Keratinocyte (primary cell): ENCODE measurements around the gene COTL1. TPM values are rescaled to one million over a fixed set of nuclear protein-coding genes. Genes with fewer than 3 reads are reported as not detected.

Source experiments
- DNase-seq: peaks from one replicate; pipeline ENCODE4 v3.0.0-alpha.2; 2011; ENCODE audit warnings: low read depth, missing footprints, low spot score
- FAIRE-seq: peaks from 2 replicates; lab custom pipeline; 2011; peaks lifted over from hg19 to GRCh38; lab: Jason Lieb, UNC
- H2AFZ ChIP-seq: 2 replicates; pipeline ENCODE4 v1.6.0; 2012; ENCODE audit warnings: low read length, control low read depth, inconsistent platforms; ENCODE audit not compliant: control insufficient read depth
- H3K27ac ChIP-seq: 2 replicates; pipeline ENCODE4 v1.5.1; 2011; ENCODE audit warnings: low read length; ENCODE audit not compliant: control insufficient read depth, insufficient read depth
- H3K27me3 ChIP-seq: 3 replicates; pipeline ENCODE4 v1.6.0; 2011; ENCODE audit warnings: low read length; ENCODE audit not compliant: control insufficient read depth, insufficient read depth; ENCODE audit errors: extremely low read depth
- H3K36me3 ChIP-seq, 2 experiments: 2 replicates in 1 of 2; 3 replicates in 1 of 2; pipeline ENCODE4 v1.5.1; 2011; ENCODE audit warnings: low read length in 2 of 2, mild to moderate bottlenecking in 1 of 2; ENCODE audit not compliant: control insufficient read depth in 2 of 2, insufficient read depth in 2 of 2; ENCODE audit errors: extremely low read depth in 1 of 2
- H3K4me1 ChIP-seq: 3 replicates; pipeline ENCODE4 v1.5.1; 2011; ENCODE audit warnings: low read length; ENCODE audit not compliant: control insufficient read depth, insufficient read depth; ENCODE audit errors: extremely low read depth
- H3K4me2 ChIP-seq: 3 replicates; pipeline ENCODE4 v1.6.0; 2011; ENCODE audit warnings: low read depth, low read length; ENCODE audit not compliant: control insufficient read depth, insufficient read depth; ENCODE audit errors: extremely low read depth
- H3K4me3 ChIP-seq, 3 experiments: fragments of 200-600 bp in 1 of 3; sonication (generic) in 1 of 3; 2 replicates in 2 of 3; 3 replicates in 1 of 3; pipeline ENCODE4 v1.5.1; 2011 to 2016; ENCODE audit warnings: low read length in 3 of 3, mild to moderate bottlenecking in 3 of 3, control low read depth in 2 of 3, inconsistent platforms in 1 of 3, low read depth in 1 of 3, mixed read lengths in 1 of 3, mixed run types in 1 of 3, moderate library complexity in 1 of 3; ENCODE audit not compliant: control insufficient read depth in 2 of 3, insufficient read depth in 2 of 3; ENCODE audit errors: extremely low read depth in 1 of 3
- H3K79me2 ChIP-seq: 2 replicates; pipeline ENCODE4 v1.6.0; 2012; ENCODE audit warnings: low read length; ENCODE audit not compliant: control insufficient read depth, insufficient read depth
- H3K9ac ChIP-seq: 3 replicates; pipeline ENCODE4 v1.6.0; 2011; ENCODE audit warnings: low read length; ENCODE audit not compliant: control insufficient read depth, insufficient read depth; ENCODE audit errors: extremely low read depth
- H3K9me1 ChIP-seq: 3 replicates; pipeline ENCODE4 v1.6.0; 2011; ENCODE audit warnings: low read length; ENCODE audit not compliant: control insufficient read depth, insufficient read depth; ENCODE audit errors: extremely low read depth
- H3K9me3 ChIP-seq: 2 replicates; pipeline ENCODE4 v1.5.1; 2012; ENCODE audit warnings: low read depth, low read length; ENCODE audit not compliant: control insufficient read depth
- H4K20me1 ChIP-seq: 3 replicates; pipeline ENCODE4 v1.6.0; 2011; ENCODE audit warnings: low read length; ENCODE audit not compliant: control insufficient read depth, insufficient read depth; ENCODE audit errors: extremely low read depth
- EZH2 ChIP-seq: IDR thresholded peaks from one replicate; pipeline ENCODE4 v1.6.1; 2012; ENCODE audit warnings: inconsistent platforms, mild to moderate bottlenecking, low read length, moderate library complexity
- dilution Hi-C: fragments of 300-500 bp; cut with MboI; formaldehyde crosslinking; loops from one replicate; pipeline ENCODE4 v1.7.0; 2020; ENCODE audit warnings: low sequenced_read_pairs; ENCODE audit not compliant: extremely low pct_ligation_motif_present
- polyA plus RNA-seq, 5 experiments: library from polyadenylated mRNA; depleted of rRNA in 3 of 5; stranded (reverse) in 3 of 5; stranded (forward) in 1 of 5; unstranded in 1 of 5; fragments of >200 nt; gene quantifications; 1 replicate in 1 of 5; 2 replicates in 3 of 5; 3 replicates in 1 of 5; pipeline versions ENCODE4 v1.2.1 to v1.2.3, GENCODE V29; 2011 to 2012; ENCODE audit warnings: missing spikeins in 2 of 5, low read depth in 1 of 5, low replicate concordance in 1 of 5
- TF ChIP-seq, protein P1 (sequence below), 3 experiments: IDR thresholded peaks in 1 of 3; conservative IDR thresholded peaks in 1 of 3; optimal IDR thresholded peaks in 1 of 3; 2 replicates in 2 of 3; 3 replicates in 1 of 3; pipeline versions ENCODE3 to v1.5.1; 2011; ENCODE audit warnings: low read length in 3 of 3, mild to moderate bottlenecking in 3 of 3, moderate library complexity in 2 of 3, control low read depth in 1 of 3, inconsistent platforms in 1 of 3; ENCODE audit not compliant: insufficient read depth in 2 of 3; ENCODE audit errors: extremely low read depth in 1 of 3

Gene COTL1
- polyA plus RNA-seq, 1 donor (not counting 4 experiments of a cell fraction or from before 2014, with no cell fraction given) = 116 TPM

DNA sequence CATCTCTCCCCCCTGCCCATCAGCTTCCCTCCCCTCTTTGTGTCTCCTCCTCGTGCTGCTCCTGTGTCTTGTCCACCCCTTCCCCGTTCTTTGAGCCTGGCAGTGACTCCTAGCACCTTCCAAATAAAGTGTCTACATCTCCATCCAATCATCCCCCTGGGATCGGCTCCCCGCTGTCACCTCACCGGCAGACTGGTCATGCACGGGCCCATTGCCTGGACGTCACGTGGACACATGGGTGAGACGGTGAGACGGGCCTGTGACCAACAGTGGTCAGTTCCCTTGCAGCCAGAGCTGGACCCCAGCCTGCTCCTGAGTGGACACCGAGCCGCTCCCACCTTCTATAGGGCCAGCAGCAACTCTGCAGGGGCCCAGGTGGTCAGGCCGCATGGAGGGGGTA lies 46.4 kb downstream of the COTL1 start:
- H3K79me2 ChIP-seq = peaks cover 66% of the 10 kb centered on the region
- H3K27ac ChIP-seq = no peak overlapping the region
- peaks cover 8% of the 10 kb centered on the region for H4K20me1 ChIP-seq

DNA sequence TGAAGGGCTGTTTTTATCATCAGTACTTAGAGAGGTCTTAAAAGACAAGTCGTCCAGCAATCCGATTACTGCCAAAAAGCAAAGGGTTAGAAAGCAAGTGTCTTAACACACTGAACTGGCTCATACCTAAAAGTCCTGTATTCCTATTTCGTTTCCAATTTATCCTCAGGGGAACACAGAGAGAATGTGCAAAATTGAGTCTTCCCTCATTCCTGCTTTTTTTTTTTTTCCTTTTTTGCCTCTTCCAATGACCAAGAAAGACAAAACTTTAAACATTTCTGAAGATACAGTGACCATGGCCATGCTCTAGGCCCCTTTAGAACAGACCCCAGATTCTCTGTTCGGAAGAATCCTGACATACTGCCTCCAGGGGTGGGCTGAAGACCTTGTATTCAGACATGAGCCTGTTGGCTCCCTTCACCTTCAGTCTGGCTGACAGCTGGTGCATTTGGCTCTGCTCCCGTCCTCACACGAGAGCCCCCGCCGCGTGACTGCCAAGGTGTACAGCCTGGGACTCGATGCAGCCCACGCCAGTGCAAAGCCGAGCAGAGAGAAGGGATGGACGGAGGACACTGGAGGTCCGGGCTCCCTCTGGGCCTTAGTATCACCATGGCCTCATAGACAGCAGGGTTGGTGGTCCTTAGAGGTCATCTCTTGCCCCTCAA lies 47.0 kb downstream of the COTL1 start:
- Histone ChIP-seq H3K9me1 (no peaks in the 10 kb centered on the region), H3K27me3 (no peaks in the 10 kb centered on the region), H3K4me1 (no peaks in the 10 kb centered on the region), H3K27ac (no peak overlapping the region), H3K9me3 (peaks cover 2% of the 10 kb centered on the region), H3K79me2 (peaks cover 64% of the 10 kb centered on the region), H3K4me3 (no peak overlapping the region), H2AFZ (no peak overlapping the region), H3K36me3 (peaks cover 19 to 39% of the 10 kb centered on the region in 2 experiments), H3K9ac (no peak overlapping the region), H4K20me1 (peaks cover 8% of the 10 kb centered on the region), H3K4me2 (no peak overlapping the region)
- dilution Hi-C loops = no loop called here
- TF ChIP-seq, protein P1, sequence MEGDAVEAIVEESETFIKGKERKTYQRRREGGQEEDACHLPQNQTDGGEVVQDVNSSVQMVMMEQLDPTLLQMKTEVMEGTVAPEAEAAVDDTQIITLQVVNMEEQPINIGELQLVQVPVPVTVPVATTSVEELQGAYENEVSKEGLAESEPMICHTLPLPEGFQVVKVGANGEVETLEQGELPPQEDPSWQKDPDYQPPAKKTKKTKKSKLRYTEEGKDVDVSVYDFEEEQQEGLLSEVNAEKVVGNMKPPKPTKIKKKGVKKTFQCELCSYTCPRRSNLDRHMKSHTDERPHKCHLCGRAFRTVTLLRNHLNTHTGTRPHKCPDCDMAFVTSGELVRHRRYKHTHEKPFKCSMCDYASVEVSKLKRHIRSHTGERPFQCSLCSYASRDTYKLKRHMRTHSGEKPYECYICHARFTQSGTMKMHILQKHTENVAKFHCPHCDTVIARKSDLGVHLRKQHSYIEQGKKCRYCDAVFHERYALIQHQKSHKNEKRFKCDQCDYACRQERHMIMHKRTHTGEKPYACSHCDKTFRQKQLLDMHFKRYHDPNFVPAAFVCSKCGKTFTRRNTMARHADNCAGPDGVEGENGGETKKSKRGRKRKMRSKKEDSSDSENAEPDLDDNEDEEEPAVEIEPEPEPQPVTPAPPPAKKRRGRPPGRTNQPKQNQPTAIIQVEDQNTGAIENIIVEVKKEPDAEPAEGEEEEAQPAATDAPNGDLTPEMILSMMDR (optimal IDR thresholded peaks at IDR 0.05 in 1 of 3, IDR thresholded peaks at IDR 0.05 in 1 of 3, conservative IDR thresholded peaks at IDR 0.05 in 1 of 3; ENCODE audit: extremely low read depth in 1 of 3, insufficient read depth in 2 of 3, low read length in 3 of 3) = no peak
- TF ChIP-seq EZH2 = no peak
- DNase-seq (no peak), FAIRE-seq (no peak)

More for the DNA sequence above, 46.4 kb downstream of the COTL1 start:
- Histone ChIP-seq H3K4me3 (no peak overlapping the region), H3K9me3 (peaks cover 2% of the 10 kb centered on the region), H3K4me1 (no peaks in the 10 kb centered on the region), H3K27me3 (no peaks in the 10 kb centered on the region), H3K9ac (no peak overlapping the region), H2AFZ (no peak overlapping the region), H3K36me3 (peaks cover 14 to 32% of the 10 kb centered on the region in 2 experiments), H3K9me1 (no peaks in the 10 kb centered on the region), H3K4me2 (no peak overlapping the region)
- no peak for FAIRE-seq
- TF ChIP-seq, protein P1 (optimal IDR thresholded peaks at IDR 0.05 in 1 of 3, IDR thresholded peaks at IDR 0.05 in 1 of 3, conservative IDR thresholded peaks at IDR 0.05 in 1 of 3; ENCODE audit: extremely low read depth in 1 of 3, insufficient read depth in 2 of 3, low read length in 3 of 3) = no peak
- no peak for TF ChIP-seq EZH2
- no peak for DNase-seq
- dilution Hi-C loops = no loop called here
